WERI-Rb-1 (cell line): ENCODE data around the gene MTCL1.

Source experiments
- DNase-seq: peaks from one replicate; pipeline ENCODE4 v3.0.0-alpha.2; 2020
- H3K27ac ChIP-seq: fragments of 250-450 bp; sonication (Bioruptor Pico); 2 replicates; pipeline ENCODE4 v1.5.1; 2020; ENCODE audit warnings: mild to moderate bottlenecking, moderate library complexity
- H3K27me3 ChIP-seq: fragments of 250-450 bp; sonication (Bioruptor Pico); 2 replicates; pipeline ENCODE4 v1.5.1; 2021; ENCODE audit warnings: mild to moderate bottlenecking, low read depth, moderate library complexity; ENCODE audit not compliant: insufficient read depth, severe bottlenecking
- H3K36me3 ChIP-seq: fragments of 250-450 bp; sonication (Bioruptor Pico); 2 replicates; pipeline ENCODE4 v1.5.1; 2020; ENCODE audit warnings: mild to moderate bottlenecking, moderate library complexity
- H3K4me3 ChIP-seq: 2 replicates; pipeline ENCODE4 v1.5.1; 2011; ENCODE audit warnings: low read depth, mild to moderate bottlenecking, control low read depth, low read length
- H3K9me3 ChIP-seq: fragments of 250-450 bp; sonication (Bioruptor Pico); 2 replicates; pipeline ENCODE4 v1.5.1; 2021; ENCODE audit warnings: mild to moderate bottlenecking, moderate library complexity; ENCODE audit not compliant: severe bottlenecking
- CTCF ChIP-seq: IDR thresholded peaks from 2 replicates; pipeline ENCODE4 v1.5.1; 2011; ENCODE audit warnings: low read depth, mild to moderate bottlenecking, control low read depth, inconsistent platforms, low read length

MTCL1 gene

DNA sequence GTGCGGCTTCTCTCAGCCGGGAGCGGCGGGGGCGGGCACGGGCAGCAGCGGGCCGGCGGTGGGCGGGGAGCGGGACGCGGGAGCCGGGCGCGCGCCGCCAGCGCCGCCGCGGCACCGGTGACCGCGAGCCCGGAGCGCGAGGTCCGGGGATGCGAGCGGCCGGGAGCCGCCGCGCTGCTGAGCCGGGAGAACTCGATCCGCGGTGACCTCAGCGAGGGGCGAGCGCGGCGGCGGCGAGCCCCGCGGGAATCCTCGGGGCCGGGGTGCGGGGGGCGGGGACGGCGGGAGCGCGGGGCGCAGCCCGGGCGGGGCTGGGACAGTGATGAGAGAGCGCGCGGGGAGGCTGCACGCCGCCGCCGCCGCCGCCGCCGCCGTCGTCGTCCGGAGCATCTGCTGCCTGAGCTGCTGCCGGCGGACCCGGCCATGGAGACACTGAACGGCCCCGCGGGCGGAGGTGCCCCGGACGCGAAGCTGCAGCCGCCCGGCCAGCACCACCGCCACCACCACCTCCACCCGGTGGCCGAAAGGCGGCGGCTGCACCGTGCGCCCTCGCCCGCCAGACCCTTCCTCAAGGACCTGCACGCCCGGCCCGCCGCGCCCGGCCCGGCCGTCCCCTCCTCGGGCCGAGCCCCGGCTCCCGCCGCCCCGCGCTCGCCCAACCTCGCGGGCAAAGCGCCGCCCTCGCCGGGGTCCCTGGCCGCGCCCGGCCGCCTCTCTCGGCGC is at the start of gene MTCL1:
TSS of gene MTCL1 (plus strand) at position 319 of the 723 bp plus-strand sequence. CDS start at position 424, 105 bp downstream.
- H3K4me3 ChIP-seq, result peak within 1 kb of the TSS; percentile 58
- peak within 1 kb of the TSS; percentile 47 for H3K27ac ChIP-seq
- no peak for TF ChIP-seq CTCF
- no peaks in the 10 kb centered on the region for H3K9me3 ChIP-seq
- peaks cover 3% of the 10 kb centered on the region for H3K27me3 ChIP-seq
- H3K36me3 ChIP-seq, result peaks cover 7% of the 10 kb centered on the region; the same call in 1 of the 2 replicates
- peak; percentile 44 for DNase-seq

GRCh38 chr18:8656232-8656631 is 49.1 kb upstream of the MTCL1 start:
- Histone ChIP-seq H3K27me3 (no peaks in the 10 kb centered on the region), H3K27ac (no peak overlapping the region), H3K36me3 (no peaks in the 10 kb centered on the region), H3K4me3 (no peak overlapping the region), H3K9me3 (no peaks in the 10 kb centered on the region)
- DNase-seq, result no peak
- no peak for TF ChIP-seq CTCF

DNA sequence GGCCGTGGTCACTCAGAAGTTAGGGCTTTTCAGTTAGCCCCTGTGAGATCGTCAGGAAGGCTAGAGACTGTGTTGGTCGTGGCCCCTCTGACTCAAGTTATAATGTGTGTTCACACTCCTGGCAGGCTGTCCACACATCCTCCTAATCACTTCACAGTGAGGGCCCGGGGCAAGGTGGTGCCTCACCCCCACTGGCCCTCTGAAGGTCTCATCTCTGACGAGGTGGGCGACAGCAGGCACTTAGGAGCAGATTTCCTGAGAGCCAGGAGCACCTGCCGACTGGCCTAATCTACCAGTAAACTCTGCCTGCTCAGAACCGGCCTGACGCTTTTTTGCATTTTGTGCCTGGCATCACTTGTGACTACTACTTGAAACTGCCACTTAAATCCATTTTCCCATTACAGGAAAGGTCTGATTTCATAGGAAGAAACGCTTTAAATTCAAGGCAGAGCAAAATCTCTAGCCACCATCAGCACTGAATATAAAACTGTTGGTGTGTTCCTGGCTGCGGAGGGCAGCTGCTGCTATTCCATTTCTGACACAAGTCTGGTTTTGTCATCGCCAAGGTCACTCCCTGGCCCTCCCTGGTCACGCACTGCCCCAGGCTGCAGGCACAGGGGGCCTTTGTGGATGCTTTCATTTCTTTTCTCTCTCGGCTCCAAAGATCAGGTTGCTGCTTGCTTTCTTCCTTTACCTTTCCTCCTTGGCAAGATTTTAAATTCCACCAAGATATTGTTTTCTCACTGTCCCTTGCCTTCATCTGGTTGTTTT is 48.1 kb upstream of the MTCL1 start:
- TF ChIP-seq CTCF, result no peak
- no peaks in the 10 kb centered on the region for H3K27me3 ChIP-seq
- DNase-seq, result peak; percentile 50
- H3K9me3 ChIP-seq, result no peaks in the 10 kb centered on the region
- no peak overlapping the region for H3K27ac ChIP-seq
- H3K36me3 ChIP-seq, result no peaks in the 10 kb centered on the region
- H3K4me3 ChIP-seq, result no peak overlapping the region

DNA sequence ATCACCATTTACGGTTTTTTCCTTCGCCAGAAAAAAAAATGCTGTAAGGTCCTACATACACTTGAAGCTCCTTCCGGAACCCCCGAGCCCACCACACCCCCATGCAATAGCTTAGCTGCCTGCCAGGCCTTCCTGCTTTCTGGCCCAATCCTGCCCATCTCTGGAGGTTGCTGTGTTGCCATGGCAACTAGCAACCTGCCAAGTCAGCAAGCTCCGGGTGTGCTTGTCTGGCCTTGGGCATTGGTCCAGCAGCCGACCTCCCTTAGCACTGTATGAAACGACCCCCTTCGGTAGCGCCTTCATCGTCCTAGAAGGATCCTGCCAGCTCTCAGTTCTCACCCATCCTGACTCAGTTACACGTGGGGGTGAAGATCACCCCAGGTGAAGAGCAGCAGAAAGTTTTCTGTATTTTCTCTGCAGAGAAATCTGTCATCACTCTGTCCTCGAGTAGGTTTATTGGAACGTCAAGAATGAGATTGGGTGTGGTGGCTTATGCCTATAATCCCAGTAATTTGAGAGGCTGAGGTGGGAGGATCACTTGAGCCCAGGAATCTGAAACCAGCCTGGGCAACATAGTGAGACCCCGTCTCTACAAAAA is 47.4 kb upstream of the MTCL1 start:
- no peaks in the 10 kb centered on the region for H3K9me3 ChIP-seq
- no peak for TF ChIP-seq CTCF
- no peaks in the 10 kb centered on the region for H3K36me3 ChIP-seq
- H3K27me3 ChIP-seq, result no peaks in the 10 kb centered on the region
- no peak overlapping the region for H3K4me3 ChIP-seq
- DNase-seq, result no peak
- no peak overlapping the region for H3K27ac ChIP-seq

DNA sequence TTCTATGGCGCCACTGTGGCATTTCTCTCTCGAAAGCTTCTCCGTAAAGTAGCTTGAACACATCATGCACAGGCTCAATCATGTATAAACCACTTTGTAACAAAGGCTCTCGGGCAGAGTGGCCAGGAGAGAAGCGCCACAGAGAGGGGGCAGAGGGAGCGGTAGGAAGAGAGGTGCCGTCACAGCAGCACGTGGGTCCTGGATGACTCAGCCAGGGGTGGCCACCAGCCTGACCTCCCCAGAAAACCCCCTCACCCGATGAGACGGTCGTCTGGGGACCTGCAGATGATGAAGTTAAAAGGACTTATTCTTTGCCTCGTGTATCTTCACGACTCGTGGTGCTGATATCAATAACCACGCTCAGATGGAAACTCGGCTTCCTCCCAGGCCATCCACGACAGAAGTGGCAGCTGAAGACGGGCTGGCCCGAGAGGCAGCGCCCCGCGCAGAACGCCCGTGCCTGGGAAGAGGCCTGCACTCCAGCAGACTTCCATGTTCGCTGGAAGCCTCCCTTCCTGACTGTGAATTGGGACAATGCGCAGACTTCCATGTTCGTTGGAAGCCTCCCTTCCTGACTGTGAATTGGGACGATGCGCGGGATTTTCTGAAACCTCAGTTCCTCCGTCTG is 46.4 kb upstream of the MTCL1 start:
- Histone ChIP-seq H3K4me3 (no peak overlapping the region), H3K27ac (no peak overlapping the region), H3K27me3 (no peaks in the 10 kb centered on the region), H3K36me3 (no peaks in the 10 kb centered on the region), H3K9me3 (no peaks in the 10 kb centered on the region)
- DNase-seq, result no peak
- TF ChIP-seq CTCF, result no peak
